Stimulated activated CD4-positive, alpha-beta T cell treated with anti-CD3 and anti-CD28 coated beads, TNF-alpha, amount 100 ng/mL, for 48 hours (primary cell): ENCODE results near the gene CDH23.
"Not testable (repeated sequence)": the region's sequence is repeated elsewhere in the genome, so short reads cannot be mapped to it uniquely, and the experiment has no call there.

Experiments
- DNase-seq, 3 donors: peaks; one replicate each; pipeline ENCODE4 v3.0.0-alpha.2; 2020; ENCODE audit warnings: low read depth in 3 of 3

The CDH23 gene

DNA sequence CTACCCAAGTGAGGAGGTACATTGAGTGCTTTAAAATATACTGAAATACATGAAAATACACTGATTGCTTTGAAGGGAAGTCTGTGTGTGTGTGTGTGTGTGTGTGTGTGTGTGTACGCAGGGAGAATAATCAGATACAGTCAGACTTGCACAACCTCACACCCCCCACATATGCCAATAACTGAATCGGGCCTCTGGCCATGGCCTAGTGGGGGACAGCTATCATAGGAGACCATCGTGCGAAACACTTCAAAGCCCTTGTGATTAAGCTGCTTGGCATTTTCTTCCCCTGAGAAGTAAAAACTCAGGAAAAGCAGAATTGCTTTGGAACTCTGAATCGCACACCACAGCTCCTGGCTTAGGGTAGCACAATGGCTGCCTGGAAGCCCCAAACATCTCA is 187.7 kb downstream of the CDH23 start:
- no peak for DNase-seq

DNA sequence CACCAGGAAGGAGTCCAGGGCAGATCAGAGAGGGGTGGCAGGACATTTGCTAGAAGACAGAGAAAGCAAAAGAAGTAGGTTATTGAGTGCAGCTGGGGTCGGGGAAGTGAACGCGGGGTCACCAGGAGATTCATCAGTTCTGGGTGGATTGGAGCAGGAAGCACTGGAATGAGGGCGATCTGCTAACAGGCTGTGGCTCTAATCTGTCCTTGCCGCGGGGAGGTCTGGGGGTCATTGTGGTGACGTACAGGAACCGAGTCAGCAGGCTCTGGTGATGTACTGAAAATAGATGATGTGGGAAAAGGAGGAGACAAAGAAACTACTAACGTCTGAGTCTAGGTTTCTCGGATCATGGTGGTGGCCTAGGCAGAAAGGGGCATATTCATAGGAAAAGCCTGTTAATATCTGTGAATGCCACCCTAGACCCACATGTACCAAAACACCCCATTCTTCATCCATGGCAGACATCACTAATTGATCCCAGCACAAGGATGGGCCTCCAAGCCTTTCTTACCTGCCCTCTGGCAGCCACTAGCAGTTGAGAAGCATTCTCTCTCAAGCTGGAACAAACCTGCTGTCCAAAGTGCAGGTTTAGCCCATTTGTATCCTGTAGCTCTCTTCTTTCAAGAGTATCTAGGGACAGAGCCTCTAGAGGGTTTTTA is 188.3 kb downstream of the CDH23 start:
- DNase-seq = no peak

DNA sequence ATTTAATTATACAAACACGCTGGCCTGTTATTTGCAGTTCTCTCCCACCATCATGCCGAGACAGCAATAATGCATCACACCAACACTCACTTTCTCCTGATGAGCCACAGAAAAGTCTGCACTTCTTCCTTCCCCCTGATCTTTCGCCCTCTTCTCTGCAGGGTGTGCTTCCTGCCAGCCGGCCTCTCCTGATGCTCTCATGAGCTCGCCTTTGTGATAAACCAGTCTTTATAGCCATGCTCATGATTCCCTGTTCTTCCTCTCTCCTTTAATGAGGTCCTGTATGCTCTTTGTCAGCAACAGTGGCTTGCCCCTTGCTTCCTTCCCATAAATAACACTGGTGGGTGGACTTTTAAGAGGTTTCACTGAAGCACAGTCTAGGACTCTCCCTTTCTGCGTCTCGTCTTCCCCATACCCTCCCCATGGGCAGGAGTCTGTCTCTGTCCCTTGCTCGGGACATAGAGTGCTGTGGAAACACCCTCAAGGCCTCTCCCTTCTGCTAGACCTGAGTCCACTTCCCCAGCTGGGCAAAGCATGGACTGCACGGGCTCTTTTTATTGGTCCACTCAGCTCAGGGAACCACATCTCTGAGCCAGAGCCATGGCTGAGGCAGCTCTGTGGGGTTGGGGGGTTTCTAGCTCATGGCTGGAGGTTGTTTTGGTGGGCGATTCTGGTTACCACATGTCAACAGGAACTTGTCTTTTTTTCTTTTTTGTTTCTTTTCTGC is 189.0 kb downstream of the CDH23 start:
- DNase-seq = no peak

DNA sequence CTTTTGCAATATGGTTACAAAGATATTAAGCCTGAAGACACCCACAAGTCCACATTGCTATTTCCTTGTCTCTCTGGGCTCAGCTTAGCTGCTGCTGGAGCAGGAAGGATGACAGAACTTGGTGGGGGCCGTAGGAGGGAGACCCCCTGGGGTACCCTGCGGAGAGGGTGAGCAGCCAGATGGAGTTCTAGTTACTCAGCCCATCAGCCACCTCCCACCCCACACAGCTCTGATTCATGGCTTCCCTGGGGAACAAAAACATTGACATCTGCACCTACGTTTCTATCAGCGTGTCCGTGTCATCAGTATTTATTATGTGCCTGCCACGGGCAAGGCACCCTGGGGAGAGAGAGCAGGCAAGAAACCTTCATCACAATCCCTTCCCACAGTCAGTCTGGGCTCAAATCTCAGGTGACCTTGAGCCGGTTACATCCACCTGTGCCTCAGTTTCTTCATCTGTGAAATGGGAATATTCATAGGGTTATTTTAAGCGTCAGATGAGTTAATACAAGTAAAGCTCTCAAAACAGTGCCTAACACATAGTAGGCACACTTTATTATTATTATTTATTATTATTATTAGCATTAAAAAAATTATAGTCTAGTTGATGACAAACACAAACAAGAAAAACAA is 191.3 kb downstream of the CDH23 start:
- no peak for DNase-seq

DNA sequence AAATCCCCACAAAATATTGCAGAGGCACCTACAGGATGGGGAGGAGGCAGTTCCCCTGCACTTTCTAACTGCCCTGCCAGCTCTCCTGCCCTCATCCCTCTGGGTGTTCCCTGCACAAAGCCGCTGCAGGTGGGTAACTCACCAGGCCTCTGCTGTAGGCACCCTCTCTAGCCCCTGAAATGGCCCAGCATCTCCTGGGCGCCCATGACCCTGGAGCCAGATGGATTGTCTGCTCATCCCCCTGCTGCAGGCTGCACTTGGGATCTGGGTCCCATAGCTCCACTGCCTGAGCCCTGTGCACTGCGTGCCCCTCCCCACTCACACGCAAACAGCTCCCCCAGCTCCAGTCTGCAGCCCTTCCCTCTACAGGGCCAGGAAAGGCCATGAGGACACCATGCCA is 192.0 kb downstream of the CDH23 start:
- DNase-seq = no peak

DNA sequence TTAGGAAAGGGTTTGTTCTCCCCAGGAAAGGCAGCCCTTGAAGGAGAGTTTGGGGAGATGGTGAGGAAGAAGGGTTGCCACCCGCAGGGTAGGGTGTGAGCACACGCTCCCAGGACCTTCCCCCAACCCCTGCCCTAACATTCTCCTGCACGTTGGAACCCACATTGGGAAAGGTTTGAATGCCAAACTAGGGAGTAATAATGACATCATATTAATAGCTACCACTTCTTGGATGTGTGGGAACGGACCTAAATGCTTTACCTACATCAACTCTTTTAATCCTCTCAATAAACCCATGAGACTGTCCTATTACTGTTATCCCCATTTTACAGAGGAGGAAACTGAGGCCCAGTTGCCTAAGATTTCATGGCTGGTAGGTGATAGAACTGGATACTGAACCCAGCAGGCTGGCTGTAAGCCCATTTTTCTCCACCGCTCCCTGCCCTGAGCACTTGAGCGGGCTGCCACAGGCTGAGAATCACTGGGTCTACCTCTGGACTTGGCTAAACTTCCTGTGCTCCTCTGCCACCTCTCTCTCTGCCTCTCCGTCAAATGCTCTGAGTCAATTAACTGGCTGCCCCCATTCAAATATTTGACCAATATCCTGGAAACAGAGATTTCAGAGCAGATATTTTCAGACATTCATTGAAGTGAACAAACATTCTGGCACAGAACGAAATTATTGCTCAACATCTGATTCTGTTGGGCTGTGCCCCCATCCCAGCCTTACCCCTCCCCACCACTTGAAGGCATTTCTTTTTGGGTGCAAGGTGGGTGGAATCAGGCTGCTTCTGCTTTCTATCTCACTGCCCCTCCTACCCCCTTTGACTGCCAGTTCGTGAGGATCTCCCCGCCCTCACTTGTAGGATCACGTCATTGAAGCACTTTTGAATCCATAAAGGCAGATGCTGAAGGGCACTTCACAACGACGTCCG is 193.2 kb downstream of the CDH23 start:
- no peak for DNase-seq

DNA sequence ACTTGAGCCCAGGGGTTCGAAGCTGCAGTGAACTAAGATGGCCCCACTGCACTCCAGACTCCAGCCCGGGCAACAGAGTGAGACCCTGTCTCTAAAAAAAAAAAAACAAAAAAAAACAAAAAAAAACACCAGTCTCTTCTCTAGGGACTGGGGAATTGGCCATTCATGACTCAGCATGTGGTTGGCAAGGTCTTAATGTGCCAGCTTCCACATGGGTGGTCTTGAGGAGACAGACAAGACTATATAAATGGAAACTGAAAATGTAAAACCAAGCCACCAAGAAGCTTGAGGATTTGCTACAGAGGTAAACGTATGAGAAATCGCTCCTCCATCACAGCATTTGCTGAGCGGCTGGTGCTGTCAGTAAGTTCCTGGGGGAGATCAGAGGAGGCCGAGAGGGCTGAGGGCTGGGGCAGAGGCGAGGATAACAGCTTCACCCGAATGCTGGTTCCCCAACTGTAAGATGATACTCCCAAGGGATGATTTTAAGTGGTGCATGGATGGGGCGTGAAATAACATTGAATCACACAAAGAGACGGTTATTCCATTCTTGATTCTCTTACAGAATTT is 194.1 kb downstream of the CDH23 start:
- DNase-seq = no peak

DNA sequence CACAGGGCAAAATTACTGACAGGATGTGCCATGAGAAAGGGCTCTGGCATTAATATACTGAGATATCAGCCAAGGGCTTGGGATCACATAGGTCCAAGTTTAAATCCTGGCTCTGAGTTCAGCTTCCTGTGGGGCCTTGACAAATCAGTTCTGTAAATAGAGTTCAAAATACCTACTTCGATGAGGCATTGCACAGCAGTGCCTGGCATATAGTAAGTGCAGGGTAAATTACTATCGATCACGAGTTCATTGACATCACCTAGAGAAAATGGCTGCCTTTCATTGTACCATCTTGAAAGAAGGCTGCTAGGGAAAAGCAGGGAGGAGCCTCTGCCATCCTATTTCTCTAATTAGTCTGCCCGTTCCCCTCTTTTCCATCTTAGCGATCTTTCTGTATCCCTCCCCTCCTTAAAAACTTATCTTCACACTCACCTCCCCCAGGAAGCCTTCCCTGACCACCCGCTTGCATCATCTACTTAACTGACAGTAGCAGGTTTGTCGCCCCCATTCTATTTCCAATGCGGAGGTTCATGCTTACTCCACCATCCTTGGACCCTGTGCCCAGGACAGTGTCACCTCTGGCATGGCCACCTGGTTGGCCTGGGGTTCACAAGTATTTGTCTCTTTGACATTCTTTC is 198.3 kb downstream of the CDH23 start:
- no peak for DNase-seq

DNA sequence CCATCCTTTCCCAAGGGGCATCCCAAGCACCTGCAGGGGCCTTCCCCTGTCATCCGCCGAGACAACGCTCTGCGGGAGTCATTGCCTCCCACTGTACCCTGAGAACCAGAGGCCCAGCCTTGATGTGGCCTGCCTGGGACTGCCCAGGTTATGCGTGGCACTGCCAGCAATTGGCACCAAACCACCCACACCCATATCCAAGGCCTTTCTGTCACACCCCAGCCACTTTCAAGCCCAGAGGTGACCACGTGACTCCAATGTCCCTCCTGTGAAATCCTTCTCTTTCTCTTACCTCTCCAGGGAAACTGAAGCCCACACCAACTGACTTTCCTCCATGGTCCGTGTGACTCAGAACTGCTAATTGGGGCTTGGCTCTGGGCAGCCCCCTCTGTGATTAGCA is 198.9 kb downstream of the CDH23 start:
- no peak for DNase-seq

DNA sequence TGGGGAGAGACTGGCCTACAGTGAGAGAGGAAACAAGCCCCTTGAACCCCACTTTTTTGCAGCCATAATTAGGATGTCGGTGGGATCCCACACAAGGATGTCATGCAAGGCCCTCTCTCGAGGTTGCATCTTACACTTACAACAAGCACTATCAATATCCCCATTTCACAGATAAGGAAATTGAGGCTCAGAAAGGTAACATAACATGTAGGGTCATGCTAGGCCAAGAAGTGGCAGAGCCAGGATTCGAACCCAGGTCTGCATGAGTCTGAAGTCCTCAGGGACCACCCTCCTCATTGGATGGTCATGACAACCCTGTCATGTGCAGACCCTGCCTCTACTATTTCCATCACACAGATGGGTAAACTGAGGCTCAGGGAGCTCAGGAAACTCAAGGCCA is 199.4 kb downstream of the CDH23 start:
- no peak for DNase-seq

DNA sequence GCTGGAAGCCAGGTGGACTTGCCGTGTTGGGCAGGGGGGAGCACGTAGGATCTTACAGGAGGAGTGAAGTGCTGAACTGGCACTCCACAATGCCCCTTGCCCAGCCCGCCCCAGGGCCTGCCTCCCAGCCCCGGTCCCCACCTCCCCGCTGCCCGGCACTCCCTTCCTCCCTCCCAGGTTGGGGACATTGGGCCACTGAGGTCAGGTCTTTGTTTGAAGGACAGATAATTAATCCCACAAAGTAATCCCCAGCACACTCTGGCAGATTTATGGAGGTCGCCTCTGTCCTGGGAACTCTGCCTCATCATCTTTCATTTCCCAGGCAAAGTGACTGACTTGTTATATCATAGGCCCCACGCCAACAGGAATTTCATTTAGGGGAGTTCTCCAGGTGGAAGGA is 200.0 kb downstream of the CDH23 start:
- no peak for DNase-seq

DNA sequence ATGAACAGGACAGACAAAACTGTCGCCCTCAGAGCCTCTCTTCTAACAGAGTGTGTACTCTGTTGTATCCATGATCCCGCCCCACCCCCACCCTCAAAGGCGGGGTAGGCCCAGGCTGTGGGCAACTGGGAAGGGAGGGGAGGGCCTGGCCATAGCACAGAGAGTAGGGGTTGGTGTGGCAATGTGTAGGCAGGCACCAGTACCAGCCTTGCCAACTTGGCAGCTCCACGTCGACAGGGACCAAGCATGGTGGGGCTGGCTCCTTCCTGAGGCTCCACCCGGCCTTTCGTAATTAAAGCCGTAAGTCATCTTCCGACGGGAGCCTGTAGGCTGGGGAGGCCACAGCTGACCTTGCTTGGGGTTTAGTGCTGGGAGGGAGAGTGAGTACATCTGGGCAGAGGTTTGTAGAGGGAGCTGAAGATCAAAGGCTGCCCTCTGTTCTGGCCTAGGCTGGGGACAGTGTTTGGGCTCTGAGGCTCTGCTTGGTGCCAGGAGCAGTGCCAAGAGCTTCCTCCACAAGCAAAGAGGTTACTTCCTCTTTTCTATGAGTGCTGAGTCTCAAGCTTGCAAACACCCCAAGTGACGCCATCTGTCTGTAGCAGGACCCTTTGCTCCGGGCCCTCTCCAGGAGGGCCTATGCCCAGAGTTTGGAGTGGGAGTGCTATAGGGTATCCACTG is 201.2 kb downstream of the CDH23 start:
- DNase-seq = no peak

DNA sequence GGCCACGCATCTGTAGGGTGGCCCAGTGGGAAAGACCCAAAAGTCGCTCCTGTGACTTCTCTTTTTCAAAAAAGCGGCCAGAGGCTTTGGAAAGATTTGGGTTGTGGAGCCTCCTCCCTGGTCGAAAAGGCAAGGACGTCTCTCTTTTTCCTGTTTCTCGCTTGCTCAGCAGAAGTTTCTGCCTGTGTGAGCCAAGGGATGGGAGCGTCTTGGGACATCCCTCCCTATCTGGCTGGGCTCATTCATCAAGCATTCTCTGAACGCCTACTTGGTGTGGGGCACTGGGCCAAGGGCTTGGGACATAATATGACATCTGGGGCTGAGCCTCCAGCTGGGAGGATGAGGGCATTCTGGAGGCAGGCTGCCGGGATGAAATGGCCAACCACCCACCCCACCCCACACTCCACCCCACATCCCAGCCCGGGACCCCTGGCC is 201.9 kb downstream of the CDH23 start:
- no peak for DNase-seq

DNA sequence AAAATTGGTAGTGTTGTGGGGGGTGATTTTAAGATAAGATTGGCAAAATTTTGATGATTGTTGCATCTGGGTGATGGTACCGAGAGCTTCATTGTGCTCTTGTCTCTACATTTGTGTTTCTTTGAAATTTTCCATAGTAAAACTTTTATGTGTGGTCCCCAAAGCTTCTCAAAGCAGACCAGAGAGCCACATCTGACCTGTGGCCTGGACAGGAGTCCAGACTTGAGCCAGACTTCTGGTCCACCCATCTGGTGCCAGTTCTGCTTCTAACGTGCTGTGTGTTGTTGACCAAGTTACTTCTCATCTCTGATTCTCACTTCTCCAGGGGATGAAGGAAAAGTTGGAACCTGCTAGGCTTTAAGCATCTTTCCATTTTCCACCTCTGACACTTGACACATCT is 202.8 kb downstream of the CDH23 start:
- DNase-seq = no peak

DNA sequence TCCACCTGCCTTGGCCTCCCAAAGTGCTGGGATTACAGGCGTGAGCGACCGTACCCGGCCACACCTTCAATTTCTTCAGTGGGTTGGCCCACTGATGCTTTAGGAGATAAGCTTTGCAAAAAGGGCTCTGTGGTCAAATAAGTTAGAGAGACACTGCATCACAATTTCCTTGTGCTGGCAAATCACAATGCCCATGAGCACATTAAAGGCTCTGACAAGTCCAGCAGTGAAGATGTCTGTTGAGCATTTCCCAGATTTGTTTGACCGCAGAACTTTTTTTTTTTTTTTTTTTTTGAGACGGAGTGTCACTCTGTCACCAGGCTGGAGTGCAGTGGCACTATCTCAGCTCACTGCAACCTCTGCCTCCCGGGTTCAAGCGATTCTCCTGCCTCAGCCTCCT is 203.5 kb downstream of the CDH23 start:
- not testable (repeated sequence) for DNase-seq

DNA sequence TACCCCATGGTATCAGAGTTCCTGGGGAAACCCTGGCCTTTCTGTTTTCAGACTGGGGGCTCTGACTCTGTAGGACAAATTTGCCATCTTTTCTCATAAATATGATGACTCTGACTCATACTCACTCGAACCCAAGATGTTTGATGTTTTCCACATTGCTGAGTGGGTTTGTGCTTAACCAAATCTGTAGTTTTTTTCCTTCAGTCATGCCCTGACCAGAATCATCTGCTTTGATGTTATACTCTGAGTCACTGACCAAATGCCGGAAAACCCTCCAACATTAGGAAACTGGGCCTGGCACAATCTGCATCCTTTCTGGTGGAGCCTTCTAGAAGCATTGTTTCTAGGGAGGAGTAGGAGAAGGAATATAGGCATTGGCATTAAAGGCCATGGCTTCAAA is 204.1 kb downstream of the CDH23 start:
- DNase-seq = no peak

DNA sequence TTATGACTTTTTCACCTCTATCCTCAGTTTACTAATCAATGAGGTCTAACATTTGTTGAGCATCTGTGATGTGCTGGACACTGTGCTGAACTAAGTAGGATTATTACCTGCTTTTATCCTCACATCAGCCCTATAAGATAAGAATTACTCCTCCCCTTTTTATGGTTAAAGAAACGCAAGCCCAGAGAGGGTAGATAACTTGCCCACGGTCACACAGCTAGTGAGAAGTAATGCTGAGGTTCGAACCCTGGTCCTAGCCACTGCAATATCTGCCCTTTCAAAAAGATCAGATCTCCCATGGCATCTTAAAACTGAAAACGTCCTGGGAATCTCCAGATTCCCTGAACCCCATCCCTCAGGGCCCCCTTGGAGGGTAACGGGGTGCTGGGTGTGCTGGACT is 204.6 kb downstream of the CDH23 start:
- DNase-seq = no peak

DNA sequence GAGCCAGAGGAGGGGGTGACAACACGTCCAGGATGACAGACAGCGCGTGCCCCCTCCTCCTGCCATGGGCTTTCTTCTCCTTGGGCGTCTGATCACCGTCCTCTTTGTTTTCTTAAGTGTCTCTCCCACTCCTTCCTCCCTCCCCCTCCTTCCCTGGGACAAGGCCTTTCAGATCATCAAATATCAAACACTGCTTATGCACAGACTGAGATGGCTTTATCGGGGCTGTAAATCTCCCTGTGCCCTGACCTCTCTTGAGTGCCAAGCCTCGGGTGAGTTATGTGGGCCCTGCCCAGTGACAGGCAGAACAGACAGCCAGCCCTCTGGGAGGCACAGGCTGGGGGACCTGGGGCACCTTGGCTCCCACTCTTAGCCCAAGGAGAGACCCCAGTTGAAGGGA is 206.4 kb downstream of the CDH23 start:
- no peak for DNase-seq

DNA sequence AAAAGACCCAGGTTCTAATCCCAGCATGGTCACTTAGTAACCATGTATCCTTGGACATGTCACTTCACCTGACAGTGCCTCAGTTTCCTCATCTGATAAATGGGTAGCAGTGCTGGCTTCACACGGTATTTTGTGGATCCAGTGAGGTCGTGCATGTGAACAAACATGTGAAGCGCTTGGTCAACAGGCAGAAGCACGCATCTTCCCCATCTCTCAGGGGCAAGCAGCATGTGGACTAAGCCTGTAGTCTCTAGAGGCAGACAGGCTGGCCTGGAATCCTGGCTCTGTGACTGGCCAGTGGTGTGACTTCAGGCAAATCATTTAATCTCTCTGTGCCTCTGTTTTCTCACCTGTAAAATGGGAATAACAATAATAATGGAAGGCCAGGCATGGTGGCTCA is 207.0 kb downstream of the CDH23 start:
- DNase-seq = no peak

DNA sequence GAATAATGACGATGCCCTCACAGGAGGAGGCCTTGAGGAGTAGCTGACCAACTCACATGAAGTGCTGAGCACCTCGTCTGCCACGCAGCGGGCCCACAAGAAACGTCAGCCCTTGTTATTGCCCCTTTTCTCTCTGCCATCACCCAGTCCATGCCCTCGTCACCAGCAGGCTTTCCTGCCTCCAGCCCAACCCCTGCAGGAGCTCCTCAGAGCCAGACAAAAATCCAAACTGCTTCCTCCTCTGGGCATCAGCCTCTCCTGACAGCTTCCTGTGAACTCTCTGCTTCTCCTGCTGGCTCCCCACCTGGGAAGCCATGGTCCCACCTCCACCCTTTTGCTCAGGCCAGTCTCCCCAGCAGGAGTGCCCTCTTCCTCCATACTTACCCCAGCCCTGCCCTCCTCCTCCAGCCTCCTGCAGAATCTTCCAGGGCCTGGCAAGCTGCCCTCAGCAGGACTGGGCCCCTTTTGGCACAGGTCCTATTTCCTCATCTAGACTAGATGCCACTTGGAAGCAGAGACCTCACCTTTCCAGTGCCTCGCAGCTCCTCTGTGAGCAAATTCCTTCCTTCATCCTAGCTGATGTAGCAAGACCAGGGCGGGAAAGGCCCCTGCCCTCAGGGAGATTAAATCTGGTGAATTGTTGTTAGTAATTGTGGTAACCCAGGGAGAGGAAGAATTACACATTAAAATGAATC is 207.8 kb downstream of the CDH23 start:
- no peak for DNase-seq
